GM19240 (cell line): Measurements from ENCODE around the gene KLF15.

Source experiments
- DNase-seq: peaks from one replicate; pipeline ENCODE4 v3.0.0; 2011; ENCODE audit warnings: low spot score; ENCODE audit not compliant: insufficient read length

The KLF15 gene

GRCh38 chr3:126389794-126390146 is 32.6 kb upstream of the KLF15 start:
- DNase-seq: no peak

- DNase-seq: peak; percentile 53
Measured at GRCh38 chr3:126389112-126389793, 32.0 kb upstream of the KLF15 start.

- no peak for DNase-seq
Measured at GRCh38 chr3:126381966-126382365, 24.8 kb upstream of the KLF15 start.

- DNase-seq: no peak
Measured at GRCh38 chr3:126380011-126380768, 23.0 kb upstream of the KLF15 start.

GRCh38 chr3:126378341-126378751 is 21.1 kb upstream of the KLF15 start:
- DNase-seq: no peak

GRCh38 chr3:126377211-126377610 is 20.0 kb upstream of the KLF15 start:
- no peak for DNase-seq

- DNase-seq: no peak
Measured at GRCh38 chr3:126376444-126376843, 19.2 kb upstream of the KLF15 start.

- no peak for DNase-seq
Measured at GRCh38 chr3:126375835-126376331, 18.7 kb upstream of the KLF15 start.

GRCh38 chr3:126373682-126374601 is 16.7 kb upstream of the KLF15 start:
- DNase-seq: no peak

- DNase-seq: no peak
Measured at GRCh38 chr3:126373146-126373613, 16.0 kb upstream of the KLF15 start.

GRCh38 chr3:126372413-126373145 is 15.4 kb upstream of the KLF15 start:
- DNase-seq: no peak

GRCh38 chr3:126371096-126371705 is 14.0 kb upstream of the KLF15 start:
- DNase-seq: no peak

- no peak for DNase-seq
Measured at GRCh38 chr3:126370606-126371005, 13.4 kb upstream of the KLF15 start.

- DNase-seq: no peak
Measured at GRCh38 chr3:126370055-126370454, 12.8 kb upstream of the KLF15 start.

- DNase-seq: no peak
Measured at GRCh38 chr3:126369490-126369889, 12.3 kb upstream of the KLF15 start.

GRCh38 chr3:126367316-126367805 is 10.2 kb upstream of the KLF15 start:
- no peak for DNase-seq

GRCh38 chr3:126365351-126366277 is 8.4 kb upstream of the KLF15 start:
- no peak for DNase-seq

- no peak for DNase-seq
Measured at GRCh38 chr3:126364731-126365301, 7.6 kb upstream of the KLF15 start.

- DNase-seq: no peak
Measured at GRCh38 chr3:126364130-126364695, 7.0 kb upstream of the KLF15 start.
